ENCODE data around the gene POGLUT2.

GRCh38 chr13:102838982-102839381 lies 40.2 kb upstream of the POGLUT2 start:
- TF ChIP-seq CTCF (IDR thresholded peaks at IDR 0.05) (no peak), EP300 (IDR thresholded peaks at IDR 0.05; ENCODE audit: low read depth) (no peak)

Data from transverse colon (tissue), 3 donors.